Hepatocyte (in vitro differentiated cells): ENCODE data around the gene FLYWCH1. TPM values are rescaled to one million over a fixed set of nuclear protein-coding genes. Genes with fewer than 3 reads are reported as not detected.

Experiments
- DNase-seq: peaks from one replicate; pipeline ENCODE4 v3.0.0-alpha.2; 2016; ENCODE audit warnings: low spot score
- H2AFZ ChIP-seq: fragments of 200-600 bp; sonication (generic); 2 replicates; pipeline ENCODE4 v1.6.0; 2016; ENCODE audit warnings: antibody characterized with exemption, mild to moderate bottlenecking
- H3K27ac ChIP-seq: fragments of 200-600 bp; sonication (generic); 2 replicates; pipeline ENCODE4 v1.5.1; 2016; ENCODE audit warnings: mild to moderate bottlenecking
- H3K27me3 ChIP-seq: fragments of 200-600 bp; sonication (generic); 2 replicates; pipeline ENCODE4 v1.6.1; 2016
- H3K36me3 ChIP-seq: fragments of 200-600 bp; sonication (generic); replicated peaks from 2 replicates; pipeline ENCODE4 v1.5.1; 2016; ENCODE audit warnings: low read depth; ENCODE audit not compliant: insufficient read depth
- H3K4me1 ChIP-seq: fragments of 200-600 bp; sonication (generic); 2 replicates; pipeline ENCODE4 v1.5.1; 2016; ENCODE audit warnings: mild to moderate bottlenecking, moderate library complexity; ENCODE audit not compliant: insufficient read depth
- H3K4me2 ChIP-seq: fragments of 200-600 bp; sonication (generic); 2 replicates; pipeline ENCODE4 v1.6.0; 2016
- H3K4me3 ChIP-seq: fragments of 200-600 bp; sonication (generic); 2 replicates; pipeline ENCODE4 v1.5.1; 2016; ENCODE audit warnings: mild to moderate bottlenecking
- H3K79me2 ChIP-seq: fragments of 200-600 bp; sonication (generic); 2 replicates; pipeline ENCODE4 v1.6.0; 2017; ENCODE audit warnings: mild to moderate bottlenecking
- H3K9me2 ChIP-seq: fragments of 200-600 bp; sonication (generic); replicated peaks from 2 replicates; pipeline ENCODE4 v1.6.0; 2017; ENCODE audit warnings: mild to moderate bottlenecking; ENCODE audit not compliant: insufficient read depth
- H3K9me3 ChIP-seq: fragments of 200-600 bp; sonication (generic); 2 replicates; pipeline ENCODE4 v1.5.1; 2016; ENCODE audit warnings: low read depth, mild to moderate bottlenecking
- H4K20me1 ChIP-seq: fragments of 200-600 bp; sonication (generic); 2 replicates; pipeline ENCODE4 v1.6.0; 2016; ENCODE audit warnings: mild to moderate bottlenecking; ENCODE audit not compliant: insufficient read depth, poor library complexity, severe bottlenecking
- CTCF ChIP-seq: fragments of 200-600 bp; sonication (generic); IDR thresholded peaks from 2 replicates; pipeline ENCODE4 v1.5.1; 2016; ENCODE audit warnings: antibody characterized with exemption, mild to moderate bottlenecking; ENCODE audit not compliant: poor library complexity
- EZH2 ChIP-seq: fragments of 200-600 bp; sonication (generic); IDR thresholded peaks from 2 replicates; pipeline ENCODE4 v1.6.1; 2016; ENCODE audit warnings: antibody characterized with exemption, mild to moderate bottlenecking, borderline replicate concordance
- EZH2phosphoT487 ChIP-seq: fragments of 200-600 bp; sonication (generic); IDR thresholded peaks from one replicate; pipeline ENCODE4 v1.6.1; 2018; ENCODE audit warnings: antibody characterized with exemption, mild to moderate bottlenecking, low read depth, moderate library complexity; ENCODE audit not compliant: unreplicated experiment, severe bottlenecking
- WGBS: methylation state at CpG from one replicate; pipeline ENCODE4 v1.1.6; 2016; ENCODE audit warnings: low lambda C conversion rate; ENCODE audit errors: missing lambda C conversion rate; 5-methylcytosine and 5-hydroxymethylcytosine counted together
- polyA plus RNA-seq: library from polyadenylated mRNA; unstranded; fragments of >200 nt; fragmentation: Nextera tagmentation; extraction: Ambion mirVana; gene quantifications from 2 replicates; pipeline ENCODE4 v1.2.1, GENCODE V29; 2016
- total RNA-seq: library from RNA; depleted of rRNA; stranded (reverse); fragments of >200 nt; gene quantifications from 2 replicates; pipeline ENCODE4 v1.2.3, GENCODE V29; 2014

The FLYWCH1 gene
- total and polyA plus RNA-seq, 2 experiments from 2014 or later, result 11.7 to 16.9 TPM

- Histone ChIP-seq H3K4me1 (peaks cover 12% of the 10 kb centered on the region), H3K79me2 (no peaks in the 10 kb centered on the region), H3K9me3 (no peaks in the 10 kb centered on the region), H3K27ac (no peak overlapping the region), H3K4me2 (no peak overlapping the region), H2AFZ (no peak overlapping the region), H3K27me3 (no peaks in the 10 kb centered on the region), H3K9me2 (no peaks in the 10 kb centered on the region), H4K20me1 (no peaks in the 10 kb centered on the region), H3K36me3 (no peaks in the 10 kb centered on the region), H3K4me3 (no peak overlapping the region)
- WGBS, result 92% methylated on average over 15 of the region's 15 CpGs
- DNase-seq, result no peak
- no peak for TF ChIP-seq EZH2
- no peak for TF ChIP-seq CTCF
- TF ChIP-seq EZH2phosphoT487, result no peak
These were observed 74.2 kb downstream of the FLYWCH1 start for GRCh38 chr16:2985893-2986355.

GRCh38 chr16:2986623-2987188, 75.0 kb downstream of the FLYWCH1 start:
- H3K79me2 ChIP-seq, result no peaks in the 10 kb centered on the region
- H3K4me2 ChIP-seq, result no peak overlapping the region
- H3K9me2 ChIP-seq, result no peaks in the 10 kb centered on the region
- H3K4me3 ChIP-seq, result no peak overlapping the region
- no peaks in the 10 kb centered on the region for H3K36me3 ChIP-seq
- H4K20me1 ChIP-seq, result no peaks in the 10 kb centered on the region
- no peak overlapping the region for H3K27ac ChIP-seq
- H2AFZ ChIP-seq, result no peak overlapping the region
- TF ChIP-seq CTCF (no peak), EZH2phosphoT487 (no peak), EZH2 (no peak)
- WGBS, result 92% methylated on average over 17 of the region's 17 CpGs
- DNase-seq, result no peak
- H3K4me1 ChIP-seq, result peaks cover 6% of the 10 kb centered on the region
- H3K9me3 ChIP-seq, result no peaks in the 10 kb centered on the region
- H3K27me3 ChIP-seq, result no peaks in the 10 kb centered on the region

GRCh38 chr16:2987286-2987685, 75.6 kb downstream of the FLYWCH1 start:
- no peak overlapping the region for H3K4me3 ChIP-seq
- TF ChIP-seq EZH2 (no peak), CTCF (no peak), EZH2phosphoT487 (no peak)
- H3K4me1 ChIP-seq, result peaks cover 6% of the 10 kb centered on the region
- DNase-seq, result no peak
- no peak overlapping the region for H2AFZ ChIP-seq
- no peak overlapping the region for H3K27ac ChIP-seq
- no peak overlapping the region for H3K4me2 ChIP-seq
- 81% methylated on average over 9 of the region's 9 CpGs for WGBS
- H3K36me3 ChIP-seq, result no peaks in the 10 kb centered on the region
- H4K20me1 ChIP-seq, result no peaks in the 10 kb centered on the region
- H3K79me2 ChIP-seq, result no peaks in the 10 kb centered on the region
- no peaks in the 10 kb centered on the region for H3K27me3 ChIP-seq
- no peaks in the 10 kb centered on the region for H3K9me2 ChIP-seq
- no peaks in the 10 kb centered on the region for H3K9me3 ChIP-seq
